Measurements from ENCODE around the gene UBE2E2. TPM values are rescaled to one million over a fixed set of nuclear protein-coding genes. Genes with fewer than 3 reads are reported as not detected.
A peak's percentile ranks its signal among the peaks of the same experiment; 100 is the strongest.

UBE2E2 gene
- total RNA-seq, 3 donors from 2014 or later (not counting 1 experiment from before 2014, with no cell fraction given), result 4.8 to 6.1 (median 5.3) TPM

DNA sequence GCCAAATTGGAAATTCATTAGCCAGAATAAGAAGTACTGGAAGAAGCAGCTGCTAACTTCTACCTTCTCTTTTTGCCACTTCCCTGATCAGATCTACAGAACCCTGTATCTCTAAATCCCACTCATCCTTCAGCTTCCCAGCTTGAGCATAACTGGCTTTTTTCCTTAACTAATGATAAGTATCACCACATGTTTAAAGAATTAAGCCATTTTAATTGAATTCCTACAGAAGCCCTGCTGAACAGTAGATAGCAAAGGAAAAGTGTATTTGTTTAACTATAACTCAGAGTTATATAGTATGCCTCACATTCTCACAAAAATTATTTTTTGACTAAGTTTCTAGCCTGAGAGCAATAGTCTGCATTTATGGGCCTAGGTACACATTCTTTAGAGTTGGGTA, 262.4 kb downstream of the UBE2E2 start:
- no peak overlapping the region for H3K4me3 ChIP-seq (ENCODE audit: low read length)
- H3K36me3 ChIP-seq (ENCODE audit: control insufficient read depth, insufficient read depth, low read length), result no peaks in the 10 kb centered on the region
- TF ChIP-seq, protein P1, sequence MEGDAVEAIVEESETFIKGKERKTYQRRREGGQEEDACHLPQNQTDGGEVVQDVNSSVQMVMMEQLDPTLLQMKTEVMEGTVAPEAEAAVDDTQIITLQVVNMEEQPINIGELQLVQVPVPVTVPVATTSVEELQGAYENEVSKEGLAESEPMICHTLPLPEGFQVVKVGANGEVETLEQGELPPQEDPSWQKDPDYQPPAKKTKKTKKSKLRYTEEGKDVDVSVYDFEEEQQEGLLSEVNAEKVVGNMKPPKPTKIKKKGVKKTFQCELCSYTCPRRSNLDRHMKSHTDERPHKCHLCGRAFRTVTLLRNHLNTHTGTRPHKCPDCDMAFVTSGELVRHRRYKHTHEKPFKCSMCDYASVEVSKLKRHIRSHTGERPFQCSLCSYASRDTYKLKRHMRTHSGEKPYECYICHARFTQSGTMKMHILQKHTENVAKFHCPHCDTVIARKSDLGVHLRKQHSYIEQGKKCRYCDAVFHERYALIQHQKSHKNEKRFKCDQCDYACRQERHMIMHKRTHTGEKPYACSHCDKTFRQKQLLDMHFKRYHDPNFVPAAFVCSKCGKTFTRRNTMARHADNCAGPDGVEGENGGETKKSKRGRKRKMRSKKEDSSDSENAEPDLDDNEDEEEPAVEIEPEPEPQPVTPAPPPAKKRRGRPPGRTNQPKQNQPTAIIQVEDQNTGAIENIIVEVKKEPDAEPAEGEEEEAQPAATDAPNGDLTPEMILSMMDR (IDR thresholded peaks at IDR 0.05), result no peak
- H3K27ac ChIP-seq (ENCODE audit: low read length), result no peak overlapping the region
- Mint-ChIP-seq H3K27me3 (ENCODE audit: low read depth in 2 of 2) (peaks cover 0 to 11% of the 10 kb centered on the region in 2 donors), H3K4me3 (no peak overlapping the region), H3K27ac (no peak overlapping the region), H3K9me3 (peaks cover 0 to 3% of the 10 kb centered on the region in 2 donors), H3K4me1 (no peaks in the 10 kb centered on the region), H3K36me3 (no peaks in the 10 kb centered on the region)
- intact Hi-C loops (cut with micrococcal nuclease), result no loop called here
- ATAC-seq, result no peak
- no peaks in the 10 kb centered on the region for H3K4me1 ChIP-seq (ENCODE audit: control insufficient read depth, insufficient read depth, low read length)
- DNase-seq, result no peak
- H3K9me3 ChIP-seq (ENCODE audit: control insufficient read depth, insufficient read depth, low read length), result no peaks in the 10 kb centered on the region
- H3K27me3 ChIP-seq (ENCODE audit: control insufficient read depth, insufficient read depth, low read length), result no peaks in the 10 kb centered on the region

DNA sequence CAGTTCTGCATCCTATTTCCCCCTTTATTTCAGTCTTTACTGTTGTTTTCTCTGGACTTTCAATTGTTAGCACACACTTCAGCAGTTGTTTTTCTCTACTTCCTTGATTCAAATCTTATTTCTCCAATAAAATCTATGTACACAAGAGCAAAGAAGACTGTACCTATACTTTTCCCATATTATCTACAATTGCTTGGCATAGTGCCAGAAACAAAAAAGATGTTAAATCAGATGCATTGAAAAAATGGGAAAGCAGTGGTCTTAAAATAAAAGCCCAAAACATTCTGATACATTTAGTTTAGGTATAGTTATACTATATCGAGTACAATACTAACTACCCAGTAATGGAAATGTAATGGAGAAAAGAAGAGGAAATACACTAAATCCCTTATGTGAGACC, 265.1 kb downstream of the UBE2E2 start:
- no peak overlapping the region for H3K4me3 ChIP-seq (ENCODE audit: low read length)
- TF ChIP-seq, protein P1 (IDR thresholded peaks at IDR 0.05), result no peak
- no CpG with 5 or more reads among the region's 1 CpG for WGBS (ENCODE audit: insufficient coverage)
- H3K4me3 Mint-ChIP-seq, result no peak overlapping the region
- H3K9me3 ChIP-seq (ENCODE audit: control insufficient read depth, insufficient read depth, low read length), result no peaks in the 10 kb centered on the region
- intact Hi-C loops (cut with micrococcal nuclease), result no loop called here
- H3K9me3 Mint-ChIP-seq, result peaks cover 0 to 3% of the 10 kb centered on the region in 2 donors
- DNase-seq (no peak), ATAC-seq (no peak)
- no peaks in the 10 kb centered on the region for H3K4me1 Mint-ChIP-seq
- no peaks in the 10 kb centered on the region for H3K36me3 Mint-ChIP-seq
- peaks cover 0 to 11% of the 10 kb centered on the region in 2 donors for H3K27me3 Mint-ChIP-seq (ENCODE audit: low read depth in 2 of 2)
- no peaks in the 10 kb centered on the region for H3K4me1 ChIP-seq (ENCODE audit: control insufficient read depth, insufficient read depth, low read length)
- no peak overlapping the region for H3K27ac ChIP-seq (ENCODE audit: low read length)
- no peak overlapping the region for H3K27ac Mint-ChIP-seq
- H3K36me3 ChIP-seq (ENCODE audit: control insufficient read depth, insufficient read depth, low read length), result no peaks in the 10 kb centered on the region
- no peaks in the 10 kb centered on the region for H3K27me3 ChIP-seq (ENCODE audit: control insufficient read depth, insufficient read depth, low read length)

DNA sequence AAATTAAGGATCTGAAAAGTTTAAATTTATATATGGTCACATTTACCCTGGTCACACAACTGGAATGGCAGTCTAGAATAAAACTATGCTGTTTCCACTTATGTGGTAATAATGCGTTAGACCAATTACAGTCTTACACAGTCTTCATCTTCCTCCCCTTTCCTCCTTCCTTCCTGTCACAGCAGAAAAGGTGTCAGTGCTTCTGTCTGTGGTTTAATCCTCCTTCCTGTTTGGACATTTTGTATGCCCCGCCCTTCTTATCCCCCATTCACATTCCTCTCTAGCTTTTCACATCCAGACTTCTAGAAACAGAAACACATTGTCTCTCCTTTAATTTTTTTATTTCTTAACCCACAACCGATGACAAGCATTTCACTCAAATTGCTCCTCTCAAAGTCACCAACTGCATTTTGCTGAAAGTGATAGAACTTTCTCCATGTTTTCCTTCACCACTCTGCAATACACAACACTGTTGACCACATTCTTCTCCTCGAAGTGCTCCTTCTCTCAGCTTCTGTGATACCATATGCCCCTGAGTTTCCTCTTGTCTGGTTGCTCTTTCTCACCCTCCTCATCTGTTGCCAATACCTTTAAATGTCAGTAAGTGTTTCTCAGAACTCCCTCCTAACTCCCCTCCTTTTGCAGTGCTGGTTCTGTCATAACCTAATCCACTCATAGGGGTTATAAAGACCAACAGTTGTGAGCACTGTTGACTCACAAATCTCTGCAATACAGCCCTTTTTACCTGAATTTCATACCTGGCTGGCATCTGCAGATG, 271.6 kb downstream of the UBE2E2 start:
- Mint-ChIP-seq H3K36me3 (peaks cover 9% of the 10 kb centered on the region), H3K27me3 (ENCODE audit: low read depth in 2 of 2) (peaks cover 0 to under 1% of the 10 kb centered on the region in 2 donors), H3K4me3 (peak overlapping the region; percentile 52), H3K9me3 (peaks cover 2 to 3% of the 10 kb centered on the region in 2 donors), H3K4me1 (peaks cover 12 to 17% of the 10 kb centered on the region in 2 donors), H3K27ac (peak overlapping the region; percentile 45 to 49)
- 54% methylated on average over 4 of the region's 4 CpGs for WGBS (ENCODE audit: insufficient coverage)
- TF ChIP-seq, protein P1 (IDR thresholded peaks at IDR 0.05), result no peak
- no peak overlapping the region for H3K4me3 ChIP-seq (ENCODE audit: low read length)
- ATAC-seq (peak in 1 of 3 donors; percentile 52), DNase-seq (no peak)
- H3K9me3 ChIP-seq (ENCODE audit: control insufficient read depth, insufficient read depth, low read length), result peaks cover 10% of the 10 kb centered on the region
- no peaks in the 10 kb centered on the region for H3K4me1 ChIP-seq (ENCODE audit: control insufficient read depth, insufficient read depth, low read length)
- peak overlapping the region; percentile 0 for H3K27ac ChIP-seq (ENCODE audit: low read length)
- H3K27me3 ChIP-seq (ENCODE audit: control insufficient read depth, insufficient read depth, low read length), result no peaks in the 10 kb centered on the region
- intact Hi-C loops (cut with micrococcal nuclease), result no loop called here
- H3K36me3 ChIP-seq (ENCODE audit: control insufficient read depth, insufficient read depth, low read length), result no peaks in the 10 kb centered on the region

Measured in natural killer cell (primary cell).